Endothelial cell of umbilical vein (primary cell): ENCODE results near the gene FER.

Experiments
- GATA2 ChIP-seq: IDR thresholded peaks from 2 replicates; pipeline ENCODE4 v1.7.0; 2011; ENCODE audit warnings: low read depth, mild to moderate bottlenecking, moderate library complexity, mixed read lengths, low read length; ENCODE audit not compliant: insufficient read length, insufficient read depth
- TF ChIP-seq, protein P1 (sequence below), 2 donors: IDR thresholded peaks; 1 replicate in 1 of 2; 2 replicates in 1 of 2; pipeline ENCODE4 v1.5.1; 2011; ENCODE audit warnings: low read length in 2 of 2, mild to moderate bottlenecking in 2 of 2, moderate library complexity in 2 of 2, control low read depth in 1 of 2, inconsistent platforms in 1 of 2, low read depth in 1 of 2; ENCODE audit not compliant: insufficient read depth in 1 of 2; ENCODE audit errors: extremely low read depth in 1 of 2

DNA sequence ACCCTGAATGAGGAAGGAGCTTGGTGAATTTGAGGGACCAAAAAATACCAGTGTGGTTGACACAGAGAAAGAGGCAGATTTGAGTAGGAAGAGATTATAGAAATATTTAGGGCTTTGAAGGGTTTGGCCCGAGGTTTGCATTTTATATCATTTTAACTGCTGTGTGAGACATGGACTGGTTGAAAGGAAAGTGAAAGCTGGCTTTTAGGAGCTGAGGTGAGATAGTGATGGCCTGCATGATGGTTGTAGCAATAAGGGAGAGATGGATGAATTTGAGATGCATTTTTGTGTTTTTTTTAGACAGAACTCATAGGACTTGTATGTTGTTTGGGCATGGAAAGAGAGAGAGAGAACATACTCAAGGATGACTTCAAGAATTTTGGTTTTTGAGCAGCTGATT, 21.7 kb downstream of the FER start:
- no peak for TF ChIP-seq GATA2
- TF ChIP-seq, protein P1, sequence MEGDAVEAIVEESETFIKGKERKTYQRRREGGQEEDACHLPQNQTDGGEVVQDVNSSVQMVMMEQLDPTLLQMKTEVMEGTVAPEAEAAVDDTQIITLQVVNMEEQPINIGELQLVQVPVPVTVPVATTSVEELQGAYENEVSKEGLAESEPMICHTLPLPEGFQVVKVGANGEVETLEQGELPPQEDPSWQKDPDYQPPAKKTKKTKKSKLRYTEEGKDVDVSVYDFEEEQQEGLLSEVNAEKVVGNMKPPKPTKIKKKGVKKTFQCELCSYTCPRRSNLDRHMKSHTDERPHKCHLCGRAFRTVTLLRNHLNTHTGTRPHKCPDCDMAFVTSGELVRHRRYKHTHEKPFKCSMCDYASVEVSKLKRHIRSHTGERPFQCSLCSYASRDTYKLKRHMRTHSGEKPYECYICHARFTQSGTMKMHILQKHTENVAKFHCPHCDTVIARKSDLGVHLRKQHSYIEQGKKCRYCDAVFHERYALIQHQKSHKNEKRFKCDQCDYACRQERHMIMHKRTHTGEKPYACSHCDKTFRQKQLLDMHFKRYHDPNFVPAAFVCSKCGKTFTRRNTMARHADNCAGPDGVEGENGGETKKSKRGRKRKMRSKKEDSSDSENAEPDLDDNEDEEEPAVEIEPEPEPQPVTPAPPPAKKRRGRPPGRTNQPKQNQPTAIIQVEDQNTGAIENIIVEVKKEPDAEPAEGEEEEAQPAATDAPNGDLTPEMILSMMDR (IDR thresholded peaks at IDR 0.05; ENCODE audit: extremely low read depth in 1 of 2, insufficient read depth in 1 of 2, low read depth in 1 of 2, low read length in 2 of 2), result no peak
